ENCODE data around the gene TLL1.

Gene TLL1

DNA sequence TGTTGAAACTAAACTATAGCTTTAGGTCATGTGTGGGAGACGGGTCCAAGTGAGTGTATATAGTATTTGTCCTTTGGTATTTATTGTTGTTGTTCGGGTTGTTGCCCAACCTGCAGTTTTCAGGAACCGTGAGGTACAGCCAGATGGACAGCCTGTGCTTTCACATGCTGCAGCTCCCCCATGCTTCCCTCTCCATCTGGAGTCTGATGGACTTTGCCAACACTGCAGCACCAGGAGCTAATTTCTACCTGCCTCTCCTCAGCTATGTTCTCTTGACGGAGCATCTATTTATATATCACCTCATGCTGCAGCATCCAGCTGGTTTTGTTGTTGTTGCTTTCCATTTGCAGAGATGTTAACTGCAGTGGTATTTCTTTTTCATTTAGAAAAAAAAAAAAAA, 80.1 kb downstream of the TLL1 start:
- TF ChIP-seq, protein P1, sequence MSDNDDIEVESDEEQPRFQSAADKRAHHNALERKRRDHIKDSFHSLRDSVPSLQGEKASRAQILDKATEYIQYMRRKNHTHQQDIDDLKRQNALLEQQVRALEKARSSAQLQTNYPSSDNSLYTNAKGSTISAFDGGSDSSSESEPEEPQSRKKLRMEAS (IDR thresholded peaks at IDR 0.05; ENCODE audit: low read depth, low read length), result no peak
- TF ChIP-seq POLR2A (IDR thresholded peaks at IDR 0.05; ENCODE audit: extremely low read depth, insufficient read length), result no peak
- TF ChIP-seq, protein P2, sequence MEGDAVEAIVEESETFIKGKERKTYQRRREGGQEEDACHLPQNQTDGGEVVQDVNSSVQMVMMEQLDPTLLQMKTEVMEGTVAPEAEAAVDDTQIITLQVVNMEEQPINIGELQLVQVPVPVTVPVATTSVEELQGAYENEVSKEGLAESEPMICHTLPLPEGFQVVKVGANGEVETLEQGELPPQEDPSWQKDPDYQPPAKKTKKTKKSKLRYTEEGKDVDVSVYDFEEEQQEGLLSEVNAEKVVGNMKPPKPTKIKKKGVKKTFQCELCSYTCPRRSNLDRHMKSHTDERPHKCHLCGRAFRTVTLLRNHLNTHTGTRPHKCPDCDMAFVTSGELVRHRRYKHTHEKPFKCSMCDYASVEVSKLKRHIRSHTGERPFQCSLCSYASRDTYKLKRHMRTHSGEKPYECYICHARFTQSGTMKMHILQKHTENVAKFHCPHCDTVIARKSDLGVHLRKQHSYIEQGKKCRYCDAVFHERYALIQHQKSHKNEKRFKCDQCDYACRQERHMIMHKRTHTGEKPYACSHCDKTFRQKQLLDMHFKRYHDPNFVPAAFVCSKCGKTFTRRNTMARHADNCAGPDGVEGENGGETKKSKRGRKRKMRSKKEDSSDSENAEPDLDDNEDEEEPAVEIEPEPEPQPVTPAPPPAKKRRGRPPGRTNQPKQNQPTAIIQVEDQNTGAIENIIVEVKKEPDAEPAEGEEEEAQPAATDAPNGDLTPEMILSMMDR (IDR thresholded peaks at IDR 0.05; ENCODE audit: low read depth, low read length), result no peak
- TF ChIP-seq MYC (IDR thresholded peaks at IDR 0.05; ENCODE audit: low read depth, low read length), result no peak
- no peak for DNase-seq (ENCODE audit: low read depth)
- no peak overlapping the region for H3K4me3 ChIP-seq (ENCODE audit: low read depth, low read length)

- TF ChIP-seq, protein P2 (IDR thresholded peaks at IDR 0.05; ENCODE audit: low read depth, low read length), result no peak
- no peak for TF ChIP-seq MYC (IDR thresholded peaks at IDR 0.05; ENCODE audit: low read depth, low read length)
- H3K4me3 ChIP-seq (ENCODE audit: low read depth, low read length), result no peak overlapping the region
- DNase-seq (ENCODE audit: low read depth), result no peak
Measured at GRCh38 chr4:165963621-165964020, 90.6 kb downstream of the TLL1 start.

DNA sequence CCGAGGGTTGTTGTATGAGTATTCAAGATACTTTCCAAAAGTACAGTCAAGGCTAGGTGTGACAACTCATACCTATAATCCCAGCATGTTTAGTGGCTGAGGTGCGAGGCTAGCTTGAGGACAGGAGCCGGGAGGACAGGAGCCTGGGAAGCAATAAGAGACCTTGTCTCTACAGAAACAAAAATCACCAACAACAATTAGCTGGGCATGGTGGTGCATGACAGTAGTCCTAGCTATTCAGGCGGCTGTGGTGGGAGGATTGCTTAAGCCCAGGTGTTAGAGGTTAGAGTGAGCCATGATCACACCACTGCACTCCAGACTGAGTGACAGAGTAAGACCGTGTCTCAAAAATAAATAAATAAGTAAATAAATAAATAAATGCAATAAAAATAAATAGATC, 91.6 kb downstream of the TLL1 start:
- H3K4me3 ChIP-seq (ENCODE audit: low read depth, low read length), result no peak overlapping the region
- DNase-seq (ENCODE audit: low read depth), result no peak
- TF ChIP-seq, protein P2 (IDR thresholded peaks at IDR 0.05; ENCODE audit: low read depth, low read length), result no peak
- TF ChIP-seq MYC (IDR thresholded peaks at IDR 0.05; ENCODE audit: low read depth, low read length) (no peak), POLR2A (IDR thresholded peaks at IDR 0.05; ENCODE audit: extremely low read depth, insufficient read length) (no peak)
- TF ChIP-seq, protein P1 (IDR thresholded peaks at IDR 0.05; ENCODE audit: low read depth, low read length), result no peak

DNA sequence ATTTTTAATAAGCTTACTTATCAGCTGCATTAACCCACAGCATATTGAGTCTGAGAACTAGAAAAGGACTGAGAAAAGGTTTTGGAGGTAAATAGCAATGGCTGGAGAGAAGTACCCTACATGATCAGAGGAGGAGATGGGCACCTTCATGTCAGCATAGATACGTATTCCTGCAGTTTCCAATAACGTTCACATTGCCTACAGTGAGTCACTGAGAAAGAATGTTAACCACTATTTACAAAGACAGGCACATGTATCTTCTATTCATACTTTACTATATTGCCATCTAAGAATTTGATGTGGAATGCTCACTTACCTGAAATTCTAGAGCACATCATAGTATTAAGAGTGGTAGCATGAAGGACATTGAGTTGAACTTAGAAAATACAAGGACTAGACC, 92.5 kb downstream of the TLL1 start:
- DNase-seq (ENCODE audit: low read depth), result no peak
- no peak for TF ChIP-seq POLR2A (IDR thresholded peaks at IDR 0.05; ENCODE audit: extremely low read depth, insufficient read length)
- TF ChIP-seq, protein P1 (IDR thresholded peaks at IDR 0.05; ENCODE audit: low read depth, low read length), result no peak
- TF ChIP-seq, protein P2 (IDR thresholded peaks at IDR 0.05; ENCODE audit: low read depth, low read length), result no peak
- no peak for TF ChIP-seq MYC (IDR thresholded peaks at IDR 0.05; ENCODE audit: low read depth, low read length)
- no peak overlapping the region for H3K4me3 ChIP-seq (ENCODE audit: low read depth, low read length)

DNA sequence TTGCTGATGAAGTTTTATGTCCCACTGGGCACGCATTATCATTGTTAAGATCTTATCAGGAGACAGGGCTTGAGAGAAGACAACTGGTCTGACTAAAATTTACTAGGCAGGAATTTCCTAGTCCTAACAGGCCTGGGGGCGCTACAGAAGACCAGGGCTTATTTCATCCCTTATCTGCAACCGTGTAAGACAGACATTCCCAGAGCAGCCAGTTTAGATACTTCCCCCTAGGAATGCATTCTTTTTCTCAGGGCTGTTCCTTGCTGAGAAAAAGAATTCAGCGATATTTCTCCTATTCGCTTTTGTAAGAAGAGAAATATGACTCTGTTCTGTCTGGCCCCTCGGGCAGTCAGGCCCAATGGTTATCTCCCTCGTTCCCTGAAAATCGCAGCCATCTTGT, 93.8 kb downstream of the TLL1 start:
- no peak overlapping the region for H3K4me3 ChIP-seq (ENCODE audit: low read depth, low read length)
- TF ChIP-seq POLR2A (IDR thresholded peaks at IDR 0.05; ENCODE audit: extremely low read depth, insufficient read length), result no peak
- TF ChIP-seq MYC (IDR thresholded peaks at IDR 0.05; ENCODE audit: low read depth, low read length), result no peak
- TF ChIP-seq, protein P2 (IDR thresholded peaks at IDR 0.05; ENCODE audit: low read depth, low read length), result no peak
- TF ChIP-seq, protein P1 (IDR thresholded peaks at IDR 0.05; ENCODE audit: low read depth, low read length), result no peak
- DNase-seq (ENCODE audit: low read depth), result no peak

DNA sequence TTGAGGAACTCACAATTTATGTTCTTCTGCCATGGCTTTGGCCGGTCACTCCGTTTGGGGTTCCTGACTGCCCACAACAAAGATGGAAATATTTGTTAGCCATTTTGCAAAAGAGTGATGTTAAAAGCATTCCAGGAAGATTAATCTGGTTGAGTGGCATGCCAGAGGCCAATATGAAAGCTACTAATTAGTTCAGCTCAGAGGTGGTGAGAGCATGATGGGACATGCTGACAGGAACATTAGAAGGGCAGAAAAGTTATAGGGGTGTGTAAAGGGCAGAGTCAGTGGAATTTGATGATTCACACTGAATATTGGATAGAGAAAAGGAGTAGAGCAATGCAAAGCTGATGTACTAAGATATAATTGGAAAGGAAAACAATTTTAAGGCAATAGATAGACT, 94.4 kb downstream of the TLL1 start:
- H3K4me3 ChIP-seq (ENCODE audit: low read depth, low read length), result no peak overlapping the region
- no peak for TF ChIP-seq MYC (IDR thresholded peaks at IDR 0.05; ENCODE audit: low read depth, low read length)
- TF ChIP-seq, protein P2 (IDR thresholded peaks at IDR 0.05; ENCODE audit: low read depth, low read length), result no peak
- TF ChIP-seq, protein P1 (IDR thresholded peaks at IDR 0.05; ENCODE audit: low read depth, low read length), result no peak
- no peak for TF ChIP-seq POLR2A (IDR thresholded peaks at IDR 0.05; ENCODE audit: extremely low read depth, insufficient read length)
- DNase-seq (ENCODE audit: low read depth), result no peak
